DOHH2 (cell line): ENCODE data around the gene SPIRE1.

Experiments used
- EZH2phosphoT487 ChIP-seq: fragments of 200-600 bp; sonication (generic); IDR thresholded peaks from 2 replicates; pipeline ENCODE4 v1.6.1; 2017; ENCODE audit warnings: borderline replicate concordance, mild to moderate bottlenecking, antibody characterized with exemption, low read length, moderate library complexity, mixed read lengths
- TF ChIP-seq, protein P1 (sequence below): fragments of 200-600 bp; sonication (generic); IDR thresholded peaks from one replicate; pipeline ENCODE4 v1.5.1; 2014; ENCODE audit warnings: antibody characterized with exemption, mild to moderate bottlenecking, low read depth, low read length; ENCODE audit not compliant: poor library complexity, severe bottlenecking

DNA sequence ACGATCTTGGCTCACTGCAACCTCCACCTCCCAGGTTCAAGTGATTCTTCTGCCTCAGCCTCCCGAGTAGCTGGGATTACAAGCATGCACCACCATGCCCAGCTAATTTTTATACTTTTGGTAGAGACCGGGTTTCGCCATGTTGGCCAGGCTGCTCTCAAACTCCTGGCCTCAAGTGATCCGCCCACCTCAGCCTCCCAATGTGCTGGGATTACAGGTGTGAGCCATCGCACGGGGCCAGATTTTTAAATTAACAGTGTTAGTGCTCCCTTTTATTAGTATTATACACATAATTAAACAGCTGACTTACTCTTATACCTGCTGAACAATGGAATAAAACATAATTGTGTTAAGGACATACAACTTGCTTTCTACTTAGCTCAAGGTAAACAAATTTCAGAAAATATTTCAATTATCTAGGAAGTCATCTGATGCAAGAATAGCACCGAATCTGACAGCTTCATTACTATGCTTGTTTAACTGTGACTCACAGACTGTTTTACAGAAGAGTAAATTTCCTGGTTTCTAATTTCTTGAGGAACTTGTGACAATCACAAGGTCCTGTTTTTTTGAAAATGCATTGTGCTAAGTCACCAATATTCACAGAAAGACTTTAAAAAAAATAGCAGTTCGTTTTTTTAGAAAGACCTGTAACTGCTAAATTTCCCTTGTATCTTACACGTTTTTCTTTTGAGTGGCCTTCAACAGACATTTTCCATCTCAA, 51.2 kb downstream of the SPIRE1 start:
- TF ChIP-seq, protein P1, sequence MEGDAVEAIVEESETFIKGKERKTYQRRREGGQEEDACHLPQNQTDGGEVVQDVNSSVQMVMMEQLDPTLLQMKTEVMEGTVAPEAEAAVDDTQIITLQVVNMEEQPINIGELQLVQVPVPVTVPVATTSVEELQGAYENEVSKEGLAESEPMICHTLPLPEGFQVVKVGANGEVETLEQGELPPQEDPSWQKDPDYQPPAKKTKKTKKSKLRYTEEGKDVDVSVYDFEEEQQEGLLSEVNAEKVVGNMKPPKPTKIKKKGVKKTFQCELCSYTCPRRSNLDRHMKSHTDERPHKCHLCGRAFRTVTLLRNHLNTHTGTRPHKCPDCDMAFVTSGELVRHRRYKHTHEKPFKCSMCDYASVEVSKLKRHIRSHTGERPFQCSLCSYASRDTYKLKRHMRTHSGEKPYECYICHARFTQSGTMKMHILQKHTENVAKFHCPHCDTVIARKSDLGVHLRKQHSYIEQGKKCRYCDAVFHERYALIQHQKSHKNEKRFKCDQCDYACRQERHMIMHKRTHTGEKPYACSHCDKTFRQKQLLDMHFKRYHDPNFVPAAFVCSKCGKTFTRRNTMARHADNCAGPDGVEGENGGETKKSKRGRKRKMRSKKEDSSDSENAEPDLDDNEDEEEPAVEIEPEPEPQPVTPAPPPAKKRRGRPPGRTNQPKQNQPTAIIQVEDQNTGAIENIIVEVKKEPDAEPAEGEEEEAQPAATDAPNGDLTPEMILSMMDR = no peak
- no peak for TF ChIP-seq EZH2phosphoT487
